NCI-H2196 treated with DMSO at 0.1 percent for 48 hours (cell line): Measurements from ENCODE around the gene SPRED2.

ENCODE experiments used
- DNase-seq: peaks from one replicate; lab custom pipeline; 2025; ENCODE audit not compliant: unreplicated experiment; lab: John Stamatoyannopoulos, UW

The SPRED2 gene

DNA sequence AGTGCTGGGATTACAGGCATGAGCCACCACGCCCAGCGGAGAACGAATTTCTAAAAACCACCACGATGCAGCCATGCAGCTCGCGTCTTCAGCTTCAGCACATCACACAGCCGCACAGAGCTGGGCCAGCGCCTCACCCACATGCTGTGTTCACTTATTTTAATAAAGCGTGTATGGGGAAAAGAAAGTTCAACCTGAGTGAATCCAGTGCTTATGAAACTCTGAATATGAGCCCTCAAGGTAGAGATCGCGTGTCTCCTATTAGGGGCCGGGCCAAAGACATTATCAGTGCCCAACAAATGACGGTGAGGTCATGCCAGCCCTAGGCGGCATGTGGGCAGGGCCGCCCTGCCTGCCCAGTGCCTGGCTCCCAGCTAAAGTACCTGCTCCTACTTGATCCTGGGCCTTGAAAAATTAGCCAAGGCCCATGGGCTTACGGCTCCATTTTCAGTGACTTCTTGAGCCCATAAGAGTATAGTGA, 44.3 kb downstream of the SPRED2 start:
- DNase-seq: no peak

DNA sequence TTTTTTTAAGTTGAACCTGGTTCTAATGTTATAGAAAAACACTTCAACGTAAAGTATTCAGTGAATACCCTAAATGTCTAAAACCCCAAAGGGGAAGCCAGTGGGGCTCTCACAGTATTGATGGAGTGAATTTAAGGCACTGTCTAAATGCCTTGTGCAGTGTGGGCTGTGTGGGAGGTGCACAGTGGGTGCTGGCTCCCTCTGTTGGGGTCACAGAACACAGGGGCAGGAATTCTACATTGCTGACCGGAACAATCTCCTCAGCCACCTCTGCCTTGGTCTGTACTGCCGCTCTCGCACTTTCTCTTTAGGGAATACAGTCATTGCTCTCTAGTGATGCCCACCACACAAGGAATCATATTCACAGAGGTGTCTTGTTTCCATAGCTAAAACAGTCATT, 45.4 kb downstream of the SPRED2 start:
- no peak for DNase-seq

DNA sequence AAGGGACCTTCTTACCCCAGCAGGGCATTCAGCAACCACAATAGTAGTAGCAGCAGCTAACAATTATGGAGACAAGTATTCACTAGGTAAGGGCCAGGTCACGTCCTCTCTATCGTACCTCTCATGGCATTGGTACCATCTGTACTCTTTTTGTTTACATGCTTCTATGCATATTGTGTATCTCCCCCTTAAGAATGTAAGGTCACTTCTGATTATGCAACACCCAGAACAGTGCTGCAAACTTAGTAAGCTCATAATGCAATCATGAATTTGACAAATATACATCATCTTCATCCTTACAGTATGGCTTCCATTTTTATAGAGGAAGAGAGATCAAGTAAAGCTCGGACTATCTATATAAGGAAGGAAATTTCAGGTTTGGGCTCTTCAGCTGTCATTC, 46.1 kb downstream of the SPRED2 start:
- no peak for DNase-seq

DNA sequence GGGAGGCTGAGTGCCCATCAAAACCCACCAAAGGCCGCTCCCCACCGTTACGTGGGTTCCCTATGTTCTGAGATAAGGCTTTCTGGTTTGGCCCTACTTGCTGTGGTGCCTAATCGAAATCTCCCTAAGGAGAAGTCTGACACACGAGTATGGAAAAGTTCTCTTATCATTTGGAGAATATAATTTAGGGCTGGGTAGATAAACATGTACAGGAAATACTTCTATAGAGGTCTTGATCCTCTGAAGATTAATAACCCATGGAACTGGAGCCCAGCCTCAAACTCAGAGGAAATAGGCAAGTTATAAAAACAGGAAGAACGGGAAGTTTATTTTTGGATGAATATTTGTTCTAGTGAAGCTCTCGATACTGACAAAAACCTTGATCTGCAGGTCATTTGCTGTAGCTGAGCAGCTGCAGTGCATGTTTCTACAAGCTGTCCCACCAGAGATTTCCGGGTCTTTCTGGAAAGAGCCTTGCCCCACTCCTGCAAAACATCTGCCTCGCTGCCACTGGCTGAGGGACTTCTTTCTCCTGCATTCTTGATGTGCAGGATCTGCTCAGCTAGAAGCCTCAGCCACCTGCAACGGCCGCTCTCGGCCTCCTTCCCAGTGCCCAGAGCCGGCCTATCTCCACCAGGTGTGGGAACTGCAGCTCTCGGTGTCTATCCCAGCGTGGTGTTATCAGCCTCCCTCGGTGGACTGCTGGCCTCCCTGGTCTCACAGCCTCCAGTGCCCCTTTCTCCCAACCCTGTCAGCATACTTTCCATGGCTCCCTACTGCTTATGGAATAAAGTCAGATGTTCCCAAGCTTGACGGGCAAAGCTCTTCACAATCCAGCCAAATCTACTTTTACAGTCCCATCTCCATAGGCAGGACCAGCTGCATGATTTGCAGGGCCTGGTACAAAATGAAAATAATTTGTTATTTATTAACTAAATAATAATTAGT, 48.6 kb downstream of the SPRED2 start:
- no peak for DNase-seq

DNA sequence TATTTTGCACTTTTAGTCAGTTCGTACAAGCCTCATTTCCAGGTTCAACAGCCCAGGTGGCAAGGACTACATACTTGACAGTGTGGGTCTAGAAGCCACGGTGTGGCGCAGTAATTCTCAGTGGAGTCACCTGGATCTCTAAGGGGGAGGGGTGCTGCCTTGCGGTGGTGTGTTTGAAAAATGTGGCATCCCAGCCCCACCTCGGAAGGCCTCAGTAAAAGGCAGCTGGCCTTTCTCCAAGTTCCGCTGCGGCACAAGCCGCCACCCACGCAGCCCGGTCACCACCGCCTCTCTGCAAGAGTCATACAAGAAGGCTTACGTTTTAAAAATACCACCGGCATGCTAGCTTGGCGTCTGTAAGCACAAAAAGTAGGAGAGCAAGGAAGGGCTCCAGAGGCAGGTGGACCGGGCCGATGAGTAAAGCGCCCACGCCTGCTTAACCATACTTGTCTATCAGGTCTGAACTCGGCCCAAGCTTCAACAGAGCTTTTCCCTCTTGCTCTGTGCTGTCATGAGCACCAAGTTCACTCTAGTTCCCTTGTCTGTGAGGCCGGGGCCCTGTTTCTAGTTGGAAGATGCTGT, 49.5 kb downstream of the SPRED2 start:
- DNase-seq: peak; percentile 20

DNA sequence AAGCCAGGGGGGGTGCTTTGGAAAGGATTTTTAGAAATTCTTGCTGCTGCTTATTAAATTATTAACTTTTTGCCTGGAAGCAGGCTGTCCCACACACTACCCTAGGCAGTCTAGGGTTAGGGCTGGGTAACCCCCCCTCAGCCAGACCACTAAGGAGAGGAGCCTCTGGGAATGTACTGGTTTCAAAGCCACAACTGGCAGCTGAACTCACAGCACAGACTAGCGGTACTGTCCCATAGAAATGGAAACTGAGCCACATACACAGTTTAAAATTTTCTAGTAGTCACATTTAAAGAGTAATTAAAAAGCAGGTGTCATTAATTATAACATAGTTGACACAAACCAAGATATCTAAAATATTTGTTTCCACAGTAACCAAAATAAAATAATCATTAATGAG, 50.1 kb downstream of the SPRED2 start:
- DNase-seq: no peak

DNA sequence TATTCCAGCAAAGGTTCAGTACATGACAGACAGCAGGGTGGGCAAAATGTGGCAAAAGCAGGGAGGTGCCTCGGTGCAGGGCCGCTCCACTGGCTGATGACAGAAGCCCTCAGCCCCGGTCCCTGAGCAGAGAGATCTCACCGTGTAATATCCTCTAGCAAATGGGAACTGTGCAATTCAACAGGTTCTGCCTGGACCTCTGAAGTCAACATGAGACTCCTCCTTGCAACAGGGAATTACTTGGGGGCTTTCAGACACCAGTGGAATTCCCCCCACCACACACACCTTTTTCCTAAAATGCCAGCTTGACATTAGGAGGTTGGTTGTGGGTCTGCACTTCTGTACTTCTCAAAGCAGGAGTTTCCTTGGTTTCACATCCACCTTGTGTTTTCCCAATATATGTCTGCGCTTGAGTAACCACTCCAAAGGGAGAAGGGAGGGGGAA, 50.8 kb downstream of the SPRED2 start:
- DNase-seq: no peak

DNA sequence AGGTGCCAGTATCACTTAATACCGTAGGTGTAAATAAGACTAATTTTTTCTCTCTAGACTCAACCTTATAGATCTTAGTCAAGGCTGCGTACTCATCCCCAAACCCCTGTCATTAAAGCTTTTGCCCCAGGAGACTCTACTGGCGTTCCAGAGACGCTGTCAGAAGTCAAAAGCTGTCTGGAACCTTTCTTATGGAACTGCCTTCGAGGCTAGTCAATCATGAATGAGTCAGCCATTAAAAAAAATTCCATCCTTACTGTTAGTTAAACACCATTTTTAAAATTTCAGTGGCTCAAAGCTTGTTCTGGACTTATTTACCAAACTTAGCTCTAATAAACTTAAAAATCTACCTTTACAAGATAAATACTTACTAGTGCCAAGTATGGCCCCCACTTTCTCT, 52.1 kb downstream of the SPRED2 start:
- DNase-seq: no peak

DNA sequence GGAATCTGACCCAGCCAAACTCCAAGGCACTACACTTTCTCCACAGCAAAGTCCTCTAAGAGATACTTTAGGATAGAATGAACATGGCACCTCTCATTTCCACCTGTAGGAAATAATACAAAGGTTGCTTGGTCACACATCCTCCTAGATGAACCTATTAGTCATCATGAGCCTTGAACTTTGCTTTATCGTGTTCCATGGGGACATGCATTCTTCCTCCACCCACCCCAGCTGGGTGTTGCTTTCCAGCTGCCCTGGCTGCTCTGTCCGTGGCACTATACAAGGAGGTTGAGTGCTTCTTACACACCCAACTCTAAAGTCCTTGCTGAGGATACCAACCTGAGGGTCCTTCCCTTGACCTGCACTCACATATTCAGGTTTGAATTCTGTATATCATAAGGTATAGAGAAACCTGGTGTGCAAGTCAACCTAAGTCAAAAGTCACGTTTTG, 52.7 kb downstream of the SPRED2 start:
- no peak for DNase-seq

DNA sequence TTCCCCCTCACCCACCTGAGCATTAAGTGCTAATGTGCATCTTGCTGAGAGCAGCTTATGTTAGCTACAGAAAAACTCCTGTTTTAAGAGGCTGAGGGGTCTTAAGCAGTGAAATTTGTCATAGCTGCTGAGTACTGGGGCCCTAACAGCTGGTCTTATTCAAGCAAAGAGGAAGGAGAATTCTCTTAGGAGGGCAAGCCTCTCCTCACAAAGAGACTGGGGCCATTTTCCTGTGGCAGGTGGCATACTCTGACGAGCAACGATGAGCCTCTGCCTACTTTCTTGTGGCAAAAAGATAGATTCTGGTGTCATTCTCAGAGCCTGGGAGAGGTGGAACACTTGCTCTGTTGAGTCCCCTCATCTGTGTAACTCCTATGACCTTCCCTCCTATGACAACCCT, 53.2 kb downstream of the SPRED2 start:
- DNase-seq: no peak

DNA sequence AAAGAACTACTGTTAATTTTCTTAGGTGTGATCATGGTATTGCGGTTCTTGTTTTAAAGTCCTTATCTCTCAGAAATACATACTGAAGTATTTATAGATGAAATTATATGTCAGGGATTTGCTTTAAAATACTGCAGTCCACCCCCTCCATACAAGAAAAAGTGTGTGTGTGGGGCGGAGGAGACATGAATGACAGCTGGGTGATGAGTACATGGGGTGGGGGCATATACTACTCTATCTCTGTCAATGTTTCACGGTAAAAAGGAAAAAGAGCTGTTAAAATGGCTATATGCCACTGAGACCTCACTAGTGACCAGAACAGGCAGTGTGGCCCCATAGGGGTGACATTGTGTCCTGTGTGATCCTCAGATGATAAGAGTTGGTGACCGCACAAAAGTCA, 54.1 kb downstream of the SPRED2 start:
- DNase-seq: no peak

DNA sequence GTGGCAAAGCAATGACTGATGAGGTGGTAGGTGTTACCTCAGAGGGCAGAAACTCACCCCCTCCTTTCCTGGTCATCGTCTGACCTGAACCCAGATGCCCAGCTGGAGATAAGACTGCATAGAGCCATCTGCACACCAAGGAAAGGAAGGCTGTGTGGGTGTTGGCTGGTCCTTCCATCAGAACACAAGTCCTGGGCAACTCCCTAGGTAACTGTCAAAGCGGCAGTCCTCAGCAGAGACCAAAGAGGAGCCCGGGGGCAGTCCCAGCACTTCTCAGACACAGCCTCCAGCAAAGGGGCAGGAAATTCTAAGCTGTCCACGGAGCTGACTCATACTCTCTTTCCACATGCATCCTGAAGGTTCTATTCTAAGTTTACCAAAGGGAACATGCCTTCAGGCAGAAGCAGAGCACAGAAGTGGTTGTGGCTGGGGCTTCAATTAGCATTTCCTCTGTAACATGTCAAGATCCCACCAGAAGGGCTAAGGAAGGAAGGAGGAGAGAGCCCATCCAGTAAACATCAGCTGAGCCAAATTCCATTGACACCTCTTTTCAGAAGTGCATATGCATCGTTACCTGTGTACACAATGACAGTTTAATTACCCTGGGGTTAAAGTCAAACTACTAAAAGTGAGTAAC, 54.7 kb downstream of the SPRED2 start:
- DNase-seq: no peak

DNA sequence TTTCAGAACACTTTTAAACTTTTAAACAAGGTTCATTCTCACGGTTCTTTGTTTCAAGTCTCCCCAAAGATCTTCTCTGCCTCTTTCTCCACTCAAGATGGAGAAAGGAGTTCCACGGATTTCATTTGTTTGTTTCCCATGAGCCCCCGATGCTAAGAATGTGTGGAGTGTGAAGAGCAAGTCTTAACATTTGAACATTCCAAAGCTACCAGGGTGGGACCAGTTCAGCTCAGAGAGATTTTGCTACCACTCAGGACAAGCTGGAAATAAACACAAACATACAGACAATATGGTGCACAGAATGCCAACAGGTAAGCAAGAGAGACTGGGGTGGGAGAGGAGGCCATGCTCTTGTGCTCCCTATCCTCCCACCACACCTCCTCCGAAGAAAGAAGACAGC, 56.7 kb downstream of the SPRED2 start:
- no peak for DNase-seq

DNA sequence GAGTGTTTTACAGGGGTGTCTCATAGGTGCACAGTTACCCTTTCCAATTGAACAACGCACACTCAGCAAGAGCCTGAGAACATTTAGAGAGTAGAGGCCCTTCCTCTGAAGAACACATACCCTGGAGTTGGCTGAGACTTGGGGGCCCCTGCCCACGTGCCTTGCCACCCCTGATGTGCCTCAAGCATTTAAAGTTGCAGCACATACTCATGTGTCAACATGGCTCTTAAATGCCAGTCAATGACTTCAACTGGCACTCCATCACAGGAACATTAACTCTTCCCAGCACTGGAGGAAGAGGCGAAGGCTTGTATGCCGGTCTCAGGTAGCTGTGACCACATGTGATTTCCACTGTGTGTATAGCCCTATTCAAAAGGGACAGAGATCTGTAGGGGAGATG, 57.4 kb downstream of the SPRED2 start:
- no peak for DNase-seq

DNA sequence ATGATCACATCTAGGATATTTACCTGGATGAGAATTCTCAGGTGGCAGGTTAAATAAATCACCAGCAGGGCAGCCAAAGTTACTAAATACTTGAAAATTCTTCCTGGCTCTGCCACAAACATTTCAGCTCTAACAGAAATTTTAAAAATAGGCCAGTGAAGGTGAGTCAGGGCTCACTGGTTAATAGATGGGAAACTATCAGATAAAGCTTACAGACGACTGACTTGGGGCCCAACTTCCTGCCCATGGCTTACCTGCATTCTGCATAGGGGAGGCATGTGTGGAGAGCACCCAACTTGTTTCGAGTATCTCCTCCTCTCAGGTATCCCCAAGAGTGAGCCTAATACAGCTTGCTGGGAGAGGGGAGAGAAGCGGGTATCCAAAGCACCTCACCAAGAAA, 57.8 kb downstream of the SPRED2 start:
- no peak for DNase-seq

DNA sequence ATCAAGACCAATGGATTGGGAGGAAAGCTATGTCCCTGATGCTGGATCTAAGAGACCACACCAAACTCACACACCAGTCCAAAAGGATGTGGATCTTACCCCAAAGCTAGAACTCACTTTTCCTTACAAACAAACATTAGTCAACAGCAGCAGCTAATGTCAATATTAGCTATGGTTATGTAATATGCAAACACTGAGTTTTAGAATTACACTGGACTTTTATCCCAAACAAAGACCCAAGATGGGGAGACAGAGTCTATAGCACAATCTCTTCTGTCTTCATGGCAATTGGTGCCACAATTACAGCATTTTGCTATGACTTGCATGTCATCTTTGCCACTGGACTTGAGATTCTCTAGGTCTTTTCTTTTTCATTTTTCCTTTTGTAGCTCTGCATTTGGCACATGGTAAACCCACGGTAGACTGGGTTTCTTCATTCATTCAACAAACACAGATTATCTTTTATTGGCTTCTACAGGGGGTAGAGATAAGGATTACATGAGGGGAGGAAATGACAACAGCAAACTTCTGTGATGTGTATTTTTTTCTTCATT, 59.0 kb downstream of the SPRED2 start:
- DNase-seq: no peak

DNA sequence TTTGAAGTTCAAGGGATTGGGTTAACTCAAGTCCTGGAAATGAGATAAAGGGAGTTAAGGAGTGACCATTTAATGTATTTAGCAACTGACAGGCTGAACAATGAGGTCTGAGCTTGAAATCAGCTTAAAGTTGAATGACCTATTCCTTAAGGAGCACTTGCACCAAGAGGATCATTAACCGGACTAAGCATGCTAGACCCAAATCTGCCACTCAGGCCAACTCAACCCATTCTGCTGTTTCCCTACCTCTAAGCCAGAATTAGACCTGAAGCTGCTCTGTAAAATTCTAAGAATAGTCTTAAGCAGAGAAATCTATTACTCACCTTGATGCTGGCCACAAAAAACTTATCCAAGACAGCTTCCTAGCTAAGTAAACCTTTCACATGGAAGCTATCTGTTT, 59.8 kb downstream of the SPRED2 start:
- no peak for DNase-seq

DNA sequence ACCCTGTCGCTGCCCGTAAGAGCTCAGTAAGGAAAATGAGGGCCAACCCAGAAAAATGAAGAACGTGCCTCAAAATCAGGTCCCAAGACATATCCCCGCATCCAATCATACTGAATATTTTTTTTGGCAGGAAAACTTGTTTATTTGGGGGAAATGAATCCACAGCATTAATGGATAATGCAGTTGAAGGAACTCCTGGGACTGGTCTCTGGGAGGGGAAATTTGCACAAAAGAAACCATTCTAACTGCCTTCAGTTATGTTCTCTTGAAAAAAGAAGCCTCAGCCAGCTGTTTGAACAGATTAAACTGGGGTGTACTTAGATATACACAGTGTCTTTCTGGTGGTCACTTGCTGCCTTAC, 61.3 kb downstream of the SPRED2 start:
- no peak for DNase-seq

DNA sequence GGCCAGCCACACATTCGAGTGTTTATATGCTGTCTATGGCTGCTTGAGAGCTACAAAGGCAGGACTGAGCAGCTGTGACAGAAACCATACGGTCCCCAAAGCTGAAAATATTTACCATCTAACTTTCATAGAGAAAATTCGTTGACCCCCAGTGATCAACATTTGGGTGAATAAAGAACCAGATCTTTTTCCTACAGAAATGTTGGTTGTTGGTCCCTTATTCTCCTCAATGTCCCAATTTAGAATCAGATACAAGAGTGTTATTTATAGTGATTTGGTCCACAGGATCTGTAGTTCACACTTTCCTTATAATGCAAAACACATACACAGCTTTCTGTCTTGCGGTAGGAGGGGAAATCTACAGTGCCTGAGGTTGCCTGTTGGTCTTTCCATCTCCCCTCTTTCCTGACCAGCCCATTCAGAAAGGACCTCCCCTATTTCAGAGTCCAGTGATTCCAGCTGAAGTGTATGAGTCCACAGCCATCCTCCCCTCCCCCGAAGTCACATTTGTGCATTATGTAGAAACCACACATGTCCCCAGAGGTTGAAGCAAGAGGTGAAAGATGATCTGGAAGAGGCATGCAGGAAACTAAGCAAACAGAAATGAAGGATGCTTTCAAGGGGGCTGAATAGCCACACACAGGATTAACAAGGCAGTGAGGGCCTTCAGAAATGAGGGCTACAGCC, 61.9 kb downstream of the SPRED2 start:
- DNase-seq: no peak

DNA sequence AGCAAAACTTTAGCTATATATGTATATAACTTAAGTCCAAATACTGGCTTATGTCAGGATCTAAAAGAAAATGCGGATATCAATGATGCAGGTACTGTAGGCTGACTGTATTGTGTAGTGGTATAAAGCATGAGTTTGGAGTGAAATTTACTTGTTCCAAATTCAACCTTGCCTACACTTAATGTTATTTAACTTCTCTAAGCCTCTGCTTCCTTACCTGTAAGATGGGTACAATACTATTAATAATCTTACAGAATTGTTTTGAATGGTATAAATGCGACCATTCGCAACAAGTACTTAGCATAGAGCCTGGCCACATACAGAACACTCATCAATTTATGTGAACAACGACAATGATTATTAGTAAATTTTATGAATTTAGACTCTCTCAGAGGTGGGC, 62.4 kb downstream of the SPRED2 start:
- DNase-seq: no peak

DNA sequence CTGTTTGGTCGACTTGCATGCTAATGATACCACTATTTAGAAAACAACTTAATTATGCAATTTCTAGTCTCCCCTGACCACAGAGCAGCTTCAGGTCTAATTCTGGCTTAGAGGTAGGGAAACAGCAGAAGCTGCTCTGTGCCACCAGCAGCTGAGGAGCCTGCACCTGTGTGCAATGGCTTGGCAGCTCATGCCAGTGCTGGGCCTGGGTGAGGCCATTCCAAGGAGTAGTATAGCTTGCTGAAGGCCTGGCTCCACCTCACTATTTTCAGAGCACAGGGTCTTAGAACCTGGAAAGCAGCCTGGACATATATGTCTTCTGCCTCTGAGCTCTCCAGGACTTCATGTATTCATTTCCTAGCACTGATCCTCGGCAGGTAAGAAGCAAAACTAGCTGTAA, 62.8 kb downstream of the SPRED2 start:
- DNase-seq: no peak
